IPS-18a (cell line): ENCODE data around the gene SLC6A8.

Source experiments
- H3K27ac ChIP-seq: one replicate; pipeline ENCODE4 v1.5.1; 2013; ENCODE audit warnings: low read length
- H3K27me3 ChIP-seq: one replicate; pipeline ENCODE4 v1.6.1; 2013; ENCODE audit warnings: mild to moderate bottlenecking, low read length; ENCODE audit not compliant: control insufficient read depth, insufficient read depth
- H3K36me3 ChIP-seq: one replicate; pipeline ENCODE4 v1.6.1; 2013; ENCODE audit warnings: low read depth, low read length; ENCODE audit not compliant: control insufficient read depth
- H3K4me1 ChIP-seq: one replicate; pipeline ENCODE4 v1.6.1; 2013; ENCODE audit warnings: low read depth, low read length; ENCODE audit not compliant: control insufficient read depth
- H3K4me3 ChIP-seq: one replicate; pipeline ENCODE4 v1.5.1; 2013; ENCODE audit warnings: low read length
- H3K9ac ChIP-seq: one replicate; pipeline ENCODE4 v1.6.1; 2013; ENCODE audit warnings: mild to moderate bottlenecking, low read length, moderate library complexity
- H3K9me3 ChIP-seq: one replicate; pipeline ENCODE4 v1.6.1; 2013; ENCODE audit warnings: low read depth, low read length; ENCODE audit not compliant: control insufficient read depth

The SLC6A8 gene

DNA sequence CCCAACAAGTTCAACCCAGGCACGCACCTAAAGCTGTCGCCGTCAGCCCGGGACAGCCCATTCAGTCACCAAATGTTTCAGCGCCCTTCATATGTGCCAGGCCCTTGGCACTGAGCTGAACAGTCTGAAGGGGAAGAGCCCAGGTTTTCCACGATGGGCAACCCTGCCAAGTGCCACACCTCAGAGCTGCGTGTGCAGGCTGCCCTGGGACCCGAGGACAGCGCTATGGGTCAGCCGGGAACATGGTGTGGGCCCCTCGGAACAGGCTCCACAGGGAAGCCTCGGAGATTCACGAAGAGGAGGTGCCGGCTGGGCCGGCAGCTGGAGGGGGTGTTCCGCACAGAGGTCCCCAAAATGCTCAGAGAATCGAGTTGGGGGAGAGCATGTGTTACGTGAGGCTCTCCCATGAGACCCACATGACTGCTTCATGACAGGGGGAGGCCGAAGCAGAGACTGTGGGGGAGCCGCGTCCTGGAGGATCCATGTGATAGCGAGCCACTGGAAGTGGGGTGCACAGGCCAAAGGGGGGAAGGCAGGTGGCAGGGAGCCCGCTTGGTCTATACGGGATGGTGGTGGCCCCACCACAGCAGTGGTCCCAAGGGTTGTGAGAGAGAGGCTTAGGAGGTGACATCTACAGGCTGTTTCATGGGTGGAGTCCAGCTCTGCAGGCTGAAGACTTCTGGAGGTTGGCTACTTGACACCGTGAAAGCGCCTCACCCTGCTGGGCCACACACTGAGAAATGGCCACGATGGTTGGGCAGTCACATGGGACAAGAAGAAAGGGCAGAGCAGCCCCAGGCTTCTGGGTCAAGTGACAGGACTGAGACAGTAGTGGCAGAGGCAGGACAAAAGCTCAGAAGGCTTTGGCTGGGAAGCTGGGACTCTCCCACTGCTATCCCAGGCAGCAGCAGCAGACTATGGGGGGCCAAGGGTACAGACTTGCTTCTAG is 22.3 kb downstream of the SLC6A8 start:
- Histone ChIP-seq H3K36me3 (peaks cover 14% of the 10 kb centered on the region), H3K9ac (no peak overlapping the region), H3K4me3 (no peak overlapping the region), H3K27ac (no peak overlapping the region), H3K4me1 (no peaks in the 10 kb centered on the region), H3K27me3 (no peaks in the 10 kb centered on the region), H3K9me3 (peaks cover 8% of the 10 kb centered on the region)

DNA sequence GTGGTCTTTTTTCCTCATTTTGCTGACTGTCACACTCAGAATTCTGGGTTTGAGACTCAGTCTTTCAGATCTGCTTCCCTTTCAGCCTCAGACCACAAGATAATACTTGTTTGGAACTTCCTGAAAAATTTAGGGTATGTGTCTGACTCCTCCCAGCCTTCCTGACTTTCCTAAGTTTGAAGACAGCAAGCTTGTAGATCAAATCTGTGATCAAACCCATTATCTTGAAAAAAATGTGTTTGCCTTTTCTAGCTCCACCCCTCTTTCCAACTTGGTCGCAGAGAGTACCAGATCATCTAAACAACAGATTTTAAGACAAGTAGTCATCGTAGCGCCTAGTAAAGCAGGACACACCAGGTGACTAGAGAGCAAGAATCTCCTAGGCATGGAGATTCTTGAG is 26.5 kb downstream of the SLC6A8 start:
- H3K4me1 ChIP-seq = no peaks in the 10 kb centered on the region
- no peak overlapping the region for H3K27ac ChIP-seq
- peaks cover 32% of the 10 kb centered on the region for H3K36me3 ChIP-seq
- peaks cover 5% of the 10 kb centered on the region for H3K9me3 ChIP-seq
- no peak overlapping the region for H3K4me3 ChIP-seq
- no peak overlapping the region for H3K9ac ChIP-seq
- H3K27me3 ChIP-seq = no peaks in the 10 kb centered on the region

DNA sequence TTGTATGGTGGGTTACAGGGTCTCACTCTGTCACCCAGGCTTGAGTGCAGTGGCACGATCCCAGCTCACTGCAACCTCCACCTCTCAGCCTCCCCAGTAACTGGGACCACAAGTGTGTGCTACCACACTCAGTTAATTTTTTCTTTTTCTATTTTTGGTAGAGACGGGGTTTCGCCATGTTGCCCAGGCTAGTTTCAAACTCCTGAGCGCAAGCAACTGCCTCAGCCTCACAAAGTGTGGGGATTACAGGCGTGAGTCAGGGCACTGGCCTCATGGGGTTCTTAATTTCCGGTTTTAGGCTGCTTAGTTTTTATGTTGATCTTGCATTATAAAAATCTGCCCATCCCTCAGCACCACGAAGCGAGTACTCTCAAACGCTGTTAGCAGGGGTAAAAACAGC is 29.7 kb downstream of the SLC6A8 start:
- peaks cover 48% of the 10 kb centered on the region for H3K36me3 ChIP-seq
- no peak overlapping the region for H3K9ac ChIP-seq
- peaks cover 6% of the 10 kb centered on the region for H3K9me3 ChIP-seq
- H3K27me3 ChIP-seq = no peaks in the 10 kb centered on the region
- H3K4me3 ChIP-seq = no peak overlapping the region
- no peak overlapping the region for H3K27ac ChIP-seq
- H3K4me1 ChIP-seq = no peaks in the 10 kb centered on the region

DNA sequence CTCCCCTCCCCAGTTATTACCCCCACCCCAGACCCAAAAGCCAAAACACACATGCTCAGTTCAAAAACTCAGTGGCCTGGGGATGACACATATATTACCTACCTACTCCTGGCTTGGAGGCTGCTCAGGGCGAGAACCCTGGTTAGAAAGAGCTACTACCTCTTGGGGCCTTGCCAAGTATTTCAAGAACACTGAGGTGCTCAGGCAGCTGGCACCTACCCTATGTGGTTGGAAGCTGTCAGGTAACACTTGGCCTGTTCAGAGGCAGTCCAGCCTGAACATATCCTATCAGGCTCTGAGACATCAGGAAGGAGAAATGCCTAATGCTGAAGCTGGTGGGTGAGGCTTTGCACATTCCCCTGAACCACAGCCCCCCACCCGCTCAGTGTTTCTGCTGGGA is 31.5 kb downstream of the SLC6A8 start:
- peaks cover 5% of the 10 kb centered on the region for H3K4me1 ChIP-seq
- no peak overlapping the region for H3K9ac ChIP-seq
- peaks cover 41% of the 10 kb centered on the region for H3K36me3 ChIP-seq
- no peak overlapping the region for H3K4me3 ChIP-seq
- no peak overlapping the region for H3K27ac ChIP-seq
- H3K27me3 ChIP-seq = no peaks in the 10 kb centered on the region
- H3K9me3 ChIP-seq = peaks cover 6% of the 10 kb centered on the region

DNA sequence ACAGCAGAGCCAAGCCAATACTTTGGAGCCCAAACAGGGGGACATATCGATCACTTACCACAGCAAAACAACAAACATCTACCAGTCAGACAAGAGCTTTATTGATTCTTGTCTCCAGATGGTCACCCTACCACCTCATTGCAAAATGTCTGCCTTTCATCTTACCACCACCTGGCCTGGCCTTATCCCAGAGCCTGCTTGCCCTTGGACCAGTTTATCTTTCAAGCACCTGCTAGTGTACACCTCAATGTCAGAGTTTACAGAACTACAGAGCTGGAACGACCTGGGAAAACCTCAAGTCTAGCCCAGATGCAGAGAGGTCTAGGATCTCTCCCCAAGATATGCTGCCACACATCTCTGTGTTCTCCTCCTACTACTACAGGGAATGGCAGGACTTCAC is 32.0 kb downstream of the SLC6A8 start:
- peaks cover 6% of the 10 kb centered on the region for H3K9me3 ChIP-seq
- H3K4me3 ChIP-seq = no peak overlapping the region
- H3K4me1 ChIP-seq = peaks cover 5% of the 10 kb centered on the region
- H3K36me3 ChIP-seq = peaks cover 36% of the 10 kb centered on the region
- H3K9ac ChIP-seq = no peak overlapping the region
- no peak overlapping the region for H3K27ac ChIP-seq
- H3K27me3 ChIP-seq = no peaks in the 10 kb centered on the region

DNA sequence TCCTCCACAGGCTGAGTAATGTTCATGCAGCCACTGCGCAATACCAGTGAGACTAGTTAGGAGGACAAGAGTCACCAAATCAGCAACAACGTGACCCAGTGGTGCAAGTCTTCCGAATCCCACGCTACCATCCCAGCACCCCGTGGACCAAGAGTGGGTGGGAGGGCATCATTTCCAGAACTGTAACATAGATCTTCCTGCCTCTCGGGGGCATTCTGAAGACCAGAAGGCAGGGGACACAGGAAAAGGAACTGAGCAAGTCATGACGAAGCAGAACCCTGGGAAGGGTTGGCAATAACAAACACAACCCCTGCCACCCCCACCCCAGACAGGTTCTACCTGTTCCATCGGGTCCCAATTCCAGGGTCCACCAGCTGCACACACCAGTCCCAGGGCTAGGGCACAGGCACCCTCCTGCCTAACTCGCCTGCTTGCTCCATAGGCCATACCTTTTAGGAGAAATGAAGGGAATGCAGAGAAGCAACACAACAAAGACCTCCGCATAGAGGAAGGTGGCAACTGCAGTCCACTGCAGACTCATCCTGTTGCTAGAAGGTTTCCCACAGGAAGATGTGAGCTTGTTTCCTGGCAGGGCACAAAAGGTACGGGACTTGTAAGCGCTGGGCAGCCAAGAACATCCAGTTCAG is 35.1 kb downstream of the SLC6A8 start:
- no peak overlapping the region for H3K27ac ChIP-seq
- H3K9ac ChIP-seq = peak overlapping the region; percentile 54
- H3K27me3 ChIP-seq = no peaks in the 10 kb centered on the region
- H3K4me1 ChIP-seq = peaks cover 15% of the 10 kb centered on the region
- H3K9me3 ChIP-seq = peaks cover 6% of the 10 kb centered on the region
- peak overlapping the region; percentile 66 for H3K4me3 ChIP-seq
- H3K36me3 ChIP-seq = peaks cover 26% of the 10 kb centered on the region

DNA sequence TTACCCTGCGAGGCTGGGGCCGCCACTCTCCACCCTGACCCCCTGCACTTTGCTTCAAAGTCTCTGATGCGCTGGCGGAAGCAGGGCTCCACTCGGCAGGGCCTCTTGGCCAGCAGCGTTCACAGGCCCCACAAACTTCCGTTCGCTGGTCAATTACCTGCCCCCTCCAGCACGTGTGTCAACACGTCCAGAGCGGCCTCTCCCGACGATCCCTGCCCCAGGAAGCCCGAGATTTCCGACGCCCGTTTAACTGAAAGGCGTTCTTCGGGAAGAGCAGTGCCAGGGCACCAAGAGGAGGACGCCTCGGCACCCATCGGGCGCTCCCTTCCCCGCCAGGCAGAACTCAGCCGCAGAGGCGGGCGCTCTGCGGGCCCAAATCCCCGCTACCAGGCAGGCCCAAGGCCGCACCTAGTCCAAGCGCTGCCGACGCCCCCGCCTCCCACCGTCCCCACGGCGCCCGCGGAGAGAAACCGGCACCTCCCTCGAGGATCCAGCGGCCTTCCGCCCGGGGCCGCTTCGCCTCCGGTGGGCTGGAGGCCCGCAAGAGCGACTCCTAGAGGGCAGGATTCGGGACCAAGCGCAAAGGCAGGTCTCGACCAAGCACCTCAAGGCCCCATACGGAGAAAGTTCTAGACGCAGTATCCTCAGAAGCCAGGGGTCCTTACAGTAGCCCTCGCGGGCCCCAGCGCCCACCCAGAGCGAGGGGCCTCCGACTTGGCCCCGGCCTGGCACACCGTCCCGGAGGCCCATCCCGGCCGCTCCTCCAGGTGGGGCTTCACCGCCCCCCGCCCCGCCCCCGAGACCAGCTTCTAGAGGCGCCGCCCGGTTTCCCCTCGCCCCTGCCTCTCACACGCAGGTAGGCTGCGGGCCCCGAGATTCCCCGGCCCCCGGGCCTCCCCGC is 35.9 kb downstream of the SLC6A8 start:
- Histone ChIP-seq H3K27me3 (no peaks in the 10 kb centered on the region), H3K4me3 (peak overlapping the region; percentile 66), H3K9me3 (peaks cover 6% of the 10 kb centered on the region), H3K4me1 (peaks cover 15% of the 10 kb centered on the region), H3K9ac (peak overlapping the region; percentile 54), H3K36me3 (peaks cover 22% of the 10 kb centered on the region), H3K27ac (no peak overlapping the region)

DNA sequence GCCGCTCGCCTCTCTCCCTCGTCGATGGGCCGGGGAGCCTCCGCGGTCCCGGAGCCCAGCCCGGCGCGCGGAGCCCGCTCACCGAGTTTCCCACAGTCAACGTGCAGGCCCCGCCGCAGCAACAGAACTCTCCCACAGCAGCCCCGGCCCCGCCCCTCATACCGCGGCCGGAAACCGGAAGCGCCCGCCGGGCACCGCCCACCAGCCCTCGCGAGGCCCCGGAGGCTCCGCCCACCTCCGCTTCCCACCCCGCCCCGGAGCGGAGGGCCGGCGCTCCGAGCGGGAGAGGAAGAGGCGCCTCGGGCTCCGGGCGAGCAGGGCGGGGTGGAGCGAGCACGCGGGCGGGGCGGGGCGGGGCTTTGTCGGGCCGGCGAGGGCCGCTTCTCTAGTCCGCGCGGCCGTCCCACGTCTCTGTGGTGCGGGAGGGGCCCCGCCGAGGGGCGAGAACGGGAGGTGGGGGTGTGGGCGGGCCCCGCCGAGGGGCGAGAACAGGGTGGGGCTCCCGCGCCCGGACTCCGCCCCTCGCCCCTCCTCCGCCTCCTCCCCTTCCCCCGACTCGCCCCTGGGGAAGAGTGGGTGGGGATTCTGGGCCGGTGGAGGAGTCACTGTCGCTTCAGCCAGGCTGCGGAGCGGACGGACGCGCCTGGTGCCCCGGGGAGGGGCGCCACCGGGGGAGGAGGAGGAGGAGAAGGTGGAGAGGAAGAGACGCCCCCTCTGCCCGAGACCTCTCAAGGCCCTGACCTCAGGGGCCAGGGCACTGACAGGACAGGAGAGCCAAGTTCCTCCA is 36.7 kb downstream of the SLC6A8 start, which contains the start of the genes ABCD1 and BCAP31:
TSS of gene ABCD1 (plus strand) at position 605 of the 787 bp plus-strand sequence. CDS start 411 bp downstream, outside the sequence.
TSS of gene BCAP31 (minus strand) at position 136 of the 787 bp plus-strand sequence. CDS start 1,143 bp downstream, outside the sequence.
- Histone ChIP-seq H3K36me3 (peaks cover 14% of the 10 kb centered on the region), H3K4me3 (peak within 1 kb of the TSS; percentile 66), H3K4me1 (peaks cover 15% of the 10 kb centered on the region), H3K9ac (peak within 1 kb of the TSS; percentile 54), H3K27me3 (no peaks in the 10 kb centered on the region), H3K27ac (no peak within 1 kb of the TSS), H3K9me3 (peaks cover 7% of the 10 kb centered on the region)

DNA sequence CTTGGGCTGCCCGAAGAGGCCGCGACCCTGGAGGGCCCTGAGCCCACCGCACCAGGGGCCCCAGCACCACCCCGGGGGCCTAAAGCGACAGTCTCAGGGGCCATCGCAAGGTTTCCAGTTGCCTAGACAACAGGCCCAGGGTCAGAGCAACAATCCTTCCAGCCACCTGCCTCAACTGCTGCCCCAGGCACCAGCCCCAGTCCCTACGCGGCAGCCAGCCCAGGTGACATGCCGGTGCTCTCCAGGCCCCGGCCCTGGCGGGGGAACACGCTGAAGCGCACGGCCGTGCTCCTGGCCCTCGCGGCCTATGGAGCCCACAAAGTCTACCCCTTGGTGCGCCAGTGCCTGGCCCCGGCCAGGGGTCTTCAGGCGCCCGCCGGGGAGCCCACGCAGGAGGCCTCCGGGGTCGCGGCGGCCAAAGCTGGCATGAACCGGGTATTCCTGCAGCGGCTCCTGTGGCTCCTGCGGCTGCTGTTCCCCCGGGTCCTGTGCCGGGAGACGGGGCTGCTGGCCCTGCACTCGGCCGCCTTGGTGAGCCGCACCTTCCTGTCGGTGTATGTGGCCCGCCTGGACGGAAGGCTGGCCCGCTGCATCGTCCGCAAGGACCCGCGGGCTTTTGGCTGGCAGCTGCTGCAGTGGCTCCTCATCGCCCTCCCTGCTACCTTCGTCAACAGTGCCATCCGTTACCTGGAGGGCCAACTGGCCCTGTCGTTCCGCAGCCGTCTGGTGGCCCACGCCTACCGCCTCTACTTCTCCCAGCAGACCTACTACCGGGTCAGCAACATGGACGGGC is 37.5 kb downstream of the SLC6A8 start:
- Histone ChIP-seq H3K4me1 (peaks cover 15% of the 10 kb centered on the region), H3K9me3 (peaks cover 7% of the 10 kb centered on the region), H3K36me3 (peaks cover 7% of the 10 kb centered on the region), H3K27me3 (no peaks in the 10 kb centered on the region), H3K4me3 (peak overlapping the region; percentile 40), H3K27ac (no peak overlapping the region), H3K9ac (no peak overlapping the region)

DNA sequence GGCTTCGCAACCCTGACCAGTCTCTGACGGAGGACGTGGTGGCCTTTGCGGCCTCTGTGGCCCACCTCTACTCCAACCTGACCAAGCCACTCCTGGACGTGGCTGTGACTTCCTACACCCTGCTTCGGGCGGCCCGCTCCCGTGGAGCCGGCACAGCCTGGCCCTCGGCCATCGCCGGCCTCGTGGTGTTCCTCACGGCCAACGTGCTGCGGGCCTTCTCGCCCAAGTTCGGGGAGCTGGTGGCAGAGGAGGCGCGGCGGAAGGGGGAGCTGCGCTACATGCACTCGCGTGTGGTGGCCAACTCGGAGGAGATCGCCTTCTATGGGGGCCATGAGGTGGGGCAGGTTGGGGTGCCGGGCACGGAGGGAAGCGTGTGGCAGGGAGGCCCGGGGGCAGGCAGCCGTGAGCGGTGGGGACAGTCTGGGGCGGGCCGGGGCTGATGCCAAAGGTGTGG is 38.1 kb downstream of the SLC6A8 start:
- no peak overlapping the region for H3K4me3 ChIP-seq
- no peak overlapping the region for H3K9ac ChIP-seq

More for the DNA sequence above, 38.1 kb downstream of the SLC6A8 start:
- Histone ChIP-seq H3K27ac (no peak overlapping the region), H3K4me1 (peaks cover 15% of the 10 kb centered on the region), H3K36me3 (peaks cover 1% of the 10 kb centered on the region), H3K9me3 (peaks cover 6% of the 10 kb centered on the region), H3K27me3 (no peaks in the 10 kb centered on the region)
